ENCODE measurements around the gene GABRB2. TPM values are rescaled to one million over a fixed set of nuclear protein-coding genes. Genes with fewer than 3 reads are reported as not detected.

The GABRB2 gene
- total RNA-seq, 1 experiment from 2014 or later = not detected

DNA sequence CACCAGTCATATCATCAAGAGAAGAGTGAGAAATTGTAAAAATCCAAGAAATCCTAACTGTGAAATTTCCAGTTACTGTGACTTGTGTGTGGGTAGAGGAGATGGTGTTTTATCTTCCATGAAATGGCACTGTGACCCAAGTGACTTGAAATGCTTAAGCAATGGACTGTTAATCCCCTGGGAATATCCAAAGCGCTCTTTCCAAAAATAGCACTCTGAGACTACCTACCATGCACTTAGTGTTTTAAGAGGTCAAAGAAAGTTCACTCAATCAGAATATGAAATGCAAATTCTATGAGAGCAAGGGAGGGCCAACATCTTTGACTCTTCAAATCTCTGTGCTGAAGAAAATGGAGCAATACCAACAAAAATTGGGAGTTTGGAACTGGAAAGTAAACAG is 244.0 kb downstream of the GABRB2 start:
- Histone ChIP-seq H3K9me3 (ENCODE audit: control insufficient read depth, insufficient read depth, low read depth, low read length) (no peaks in the 10 kb centered on the region), H3K36me3 (ENCODE audit: control insufficient read depth, insufficient read depth, low read length) (no peaks in the 10 kb centered on the region), H3K4me3 (ENCODE audit: low read depth in 2 of 2, low read length in 2 of 2) (no peak overlapping the region), H3K27me3 (ENCODE audit: control insufficient read depth, insufficient read depth, low read length) (no peaks in the 10 kb centered on the region), H3K27ac (ENCODE audit: low read length) (no peak overlapping the region), H3K4me1 (ENCODE audit: control insufficient read depth, insufficient read depth, low read length) (no peaks in the 10 kb centered on the region)
- TF ChIP-seq TCF7L2 (IDR thresholded peaks at IDR 0.05; ENCODE audit: low read depth, low read length) (no peak), POLR2AphosphoS5 (IDR thresholded peaks at IDR 0.05; ENCODE audit: low read depth, low read length) (no peak), SIN3A (IDR thresholded peaks at IDR 0.05; ENCODE audit: borderline replicate concordance, insufficient read depth, low read depth, low read length) (no peak)
- TF ChIP-seq, protein P1, sequence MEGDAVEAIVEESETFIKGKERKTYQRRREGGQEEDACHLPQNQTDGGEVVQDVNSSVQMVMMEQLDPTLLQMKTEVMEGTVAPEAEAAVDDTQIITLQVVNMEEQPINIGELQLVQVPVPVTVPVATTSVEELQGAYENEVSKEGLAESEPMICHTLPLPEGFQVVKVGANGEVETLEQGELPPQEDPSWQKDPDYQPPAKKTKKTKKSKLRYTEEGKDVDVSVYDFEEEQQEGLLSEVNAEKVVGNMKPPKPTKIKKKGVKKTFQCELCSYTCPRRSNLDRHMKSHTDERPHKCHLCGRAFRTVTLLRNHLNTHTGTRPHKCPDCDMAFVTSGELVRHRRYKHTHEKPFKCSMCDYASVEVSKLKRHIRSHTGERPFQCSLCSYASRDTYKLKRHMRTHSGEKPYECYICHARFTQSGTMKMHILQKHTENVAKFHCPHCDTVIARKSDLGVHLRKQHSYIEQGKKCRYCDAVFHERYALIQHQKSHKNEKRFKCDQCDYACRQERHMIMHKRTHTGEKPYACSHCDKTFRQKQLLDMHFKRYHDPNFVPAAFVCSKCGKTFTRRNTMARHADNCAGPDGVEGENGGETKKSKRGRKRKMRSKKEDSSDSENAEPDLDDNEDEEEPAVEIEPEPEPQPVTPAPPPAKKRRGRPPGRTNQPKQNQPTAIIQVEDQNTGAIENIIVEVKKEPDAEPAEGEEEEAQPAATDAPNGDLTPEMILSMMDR (IDR thresholded peaks at IDR 0.05) = no peak
- TF ChIP-seq, protein P2, sequence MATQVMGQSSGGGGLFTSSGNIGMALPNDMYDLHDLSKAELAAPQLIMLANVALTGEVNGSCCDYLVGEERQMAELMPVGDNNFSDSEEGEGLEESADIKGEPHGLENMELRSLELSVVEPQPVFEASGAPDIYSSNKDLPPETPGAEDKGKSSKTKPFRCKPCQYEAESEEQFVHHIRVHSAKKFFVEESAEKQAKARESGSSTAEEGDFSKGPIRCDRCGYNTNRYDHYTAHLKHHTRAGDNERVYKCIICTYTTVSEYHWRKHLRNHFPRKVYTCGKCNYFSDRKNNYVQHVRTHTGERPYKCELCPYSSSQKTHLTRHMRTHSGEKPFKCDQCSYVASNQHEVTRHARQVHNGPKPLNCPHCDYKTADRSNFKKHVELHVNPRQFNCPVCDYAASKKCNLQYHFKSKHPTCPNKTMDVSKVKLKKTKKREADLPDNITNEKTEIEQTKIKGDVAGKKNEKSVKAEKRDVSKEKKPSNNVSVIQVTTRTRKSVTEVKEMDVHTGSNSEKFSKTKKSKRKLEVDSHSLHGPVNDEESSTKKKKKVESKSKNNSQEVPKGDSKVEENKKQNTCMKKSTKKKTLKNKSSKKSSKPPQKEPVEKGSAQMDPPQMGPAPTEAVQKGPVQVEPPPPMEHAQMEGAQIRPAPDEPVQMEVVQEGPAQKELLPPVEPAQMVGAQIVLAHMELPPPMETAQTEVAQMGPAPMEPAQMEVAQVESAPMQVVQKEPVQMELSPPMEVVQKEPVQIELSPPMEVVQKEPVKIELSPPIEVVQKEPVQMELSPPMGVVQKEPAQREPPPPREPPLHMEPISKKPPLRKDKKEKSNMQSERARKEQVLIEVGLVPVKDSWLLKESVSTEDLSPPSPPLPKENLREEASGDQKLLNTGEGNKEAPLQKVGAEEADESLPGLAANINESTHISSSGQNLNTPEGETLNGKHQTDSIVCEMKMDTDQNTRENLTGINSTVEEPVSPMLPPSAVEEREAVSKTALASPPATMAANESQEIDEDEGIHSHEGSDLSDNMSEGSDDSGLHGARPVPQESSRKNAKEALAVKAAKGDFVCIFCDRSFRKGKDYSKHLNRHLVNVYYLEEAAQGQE (IDR thresholded peaks at IDR 0.05; ENCODE audit: insufficient read depth in 1 of 2, low read depth in 2 of 2, low read length in 1 of 2) = no peak
- in situ Hi-C loops (cut with HindIII; ENCODE audit: low pct_unique_long_range_greater_than_20kb, low sequenced_read_pairs) (no loop called here), intact Hi-C loops (cut with micrococcal nuclease; ENCODE audit: unreplicated experiment) (no loop called here)
- DNase-seq (ENCODE audit: low read depth, low spot score) = no peak
- ChIA-PET CTCF (no interaction called here), POLR2A (no interaction called here)
- no TSS peak for BruUV-seq (replicated peaks)
- no peak for ATAC-seq

DNA sequence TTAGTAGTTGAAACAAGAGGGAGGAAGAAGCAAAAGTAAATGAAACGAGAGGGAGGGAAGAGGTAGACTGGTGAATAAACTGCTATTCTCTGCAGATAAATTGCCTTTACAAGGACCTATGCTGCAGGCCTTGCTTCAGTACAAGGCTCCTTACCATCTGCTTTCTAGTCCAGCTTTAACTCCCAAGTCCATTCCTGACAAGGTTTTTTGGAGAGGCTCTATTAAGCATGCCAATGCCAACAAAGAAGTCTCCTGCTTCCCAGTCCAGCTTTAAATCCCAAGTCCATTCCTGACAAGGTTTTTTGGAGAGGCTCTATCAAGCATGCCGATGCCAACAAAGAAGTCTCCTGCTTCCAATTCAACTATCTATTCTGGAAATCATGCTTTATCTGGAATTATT is 244.9 kb downstream of the GABRB2 start:
- no peaks in the 10 kb centered on the region for H3K4me1 ChIP-seq (ENCODE audit: control insufficient read depth, insufficient read depth, low read length)
- no peaks in the 10 kb centered on the region for H3K36me3 ChIP-seq (ENCODE audit: control insufficient read depth, insufficient read depth, low read length)
- H3K27ac ChIP-seq (ENCODE audit: low read length) = no peak overlapping the region
- intact Hi-C loops (cut with micrococcal nuclease; ENCODE audit: unreplicated experiment) (no loop called here), in situ Hi-C loops (cut with HindIII; ENCODE audit: low pct_unique_long_range_greater_than_20kb, low sequenced_read_pairs) (no loop called here)
- ChIA-PET POLR2A (no interaction called here), CTCF (no interaction called here)
- ATAC-seq (no peak), DNase-seq (ENCODE audit: low read depth, low spot score) (no peak)
- H3K4me3 ChIP-seq (ENCODE audit: low read depth in 2 of 2, low read length in 2 of 2) = no peak overlapping the region
- no peaks in the 10 kb centered on the region for H3K27me3 ChIP-seq (ENCODE audit: control insufficient read depth, insufficient read depth, low read length)
- no peaks in the 10 kb centered on the region for H3K9me3 ChIP-seq (ENCODE audit: control insufficient read depth, insufficient read depth, low read depth, low read length)
- TF ChIP-seq, protein P1 (IDR thresholded peaks at IDR 0.05) = no peak
- TF ChIP-seq, protein P2 (IDR thresholded peaks at IDR 0.05; ENCODE audit: insufficient read depth in 1 of 2, low read depth in 2 of 2, low read length in 1 of 2) = no peak
- TF ChIP-seq SIN3A (IDR thresholded peaks at IDR 0.05; ENCODE audit: borderline replicate concordance, insufficient read depth, low read depth, low read length) (no peak), POLR2AphosphoS5 (IDR thresholded peaks at IDR 0.05; ENCODE audit: low read depth, low read length) (no peak), TCF7L2 (IDR thresholded peaks at IDR 0.05; ENCODE audit: low read depth, low read length) (no peak)
- BruUV-seq (replicated peaks) = no TSS peak

Measured in Panc1 (cell line).